ENCODE data around the gene LRRC1. TPM values are rescaled to one million over a fixed set of nuclear protein-coding genes. Genes with fewer than 3 reads are reported as not detected.

Gene LRRC1
- total and polyA plus RNA-seq, 2 of the 13 experiments (the other 11 are each of a cell fraction or from before 2014, with no cell fraction given): 15.6 to 27.7 TPM

DNA sequence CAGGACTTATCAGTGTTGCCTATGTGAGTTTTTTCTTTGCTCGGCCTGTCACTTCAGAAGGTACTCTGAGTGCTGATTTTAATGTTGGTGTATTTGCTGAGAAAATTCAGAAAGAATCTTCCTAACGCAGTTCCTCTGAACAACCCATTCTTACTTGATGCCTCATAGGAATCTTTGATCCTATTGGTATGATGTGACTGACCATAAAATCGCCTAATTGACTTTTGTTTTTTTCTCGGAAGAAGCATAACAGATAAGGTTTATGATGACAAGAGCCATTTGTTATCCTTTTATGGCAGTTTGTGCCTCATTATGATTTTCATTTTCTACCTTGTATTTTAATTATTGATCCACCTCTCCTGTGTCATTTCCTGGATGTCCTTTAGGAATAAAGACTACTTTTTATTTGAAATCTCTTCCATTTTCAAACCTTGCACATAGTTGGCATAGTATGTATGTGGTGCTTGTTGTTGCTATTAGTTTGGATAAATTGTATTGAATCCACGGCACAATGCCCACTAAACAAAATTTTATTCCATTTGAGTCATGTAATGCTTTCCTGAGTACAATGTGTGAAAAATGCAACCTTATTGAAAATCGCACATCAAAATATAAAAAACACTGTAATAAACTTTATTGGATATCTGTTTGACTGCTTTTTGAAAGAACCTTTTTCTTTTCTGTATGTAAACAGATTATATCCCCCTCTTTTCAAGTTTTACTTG is 37.3 kb downstream of the LRRC1 start (continued):
- TF ChIP-seq, protein P1, sequence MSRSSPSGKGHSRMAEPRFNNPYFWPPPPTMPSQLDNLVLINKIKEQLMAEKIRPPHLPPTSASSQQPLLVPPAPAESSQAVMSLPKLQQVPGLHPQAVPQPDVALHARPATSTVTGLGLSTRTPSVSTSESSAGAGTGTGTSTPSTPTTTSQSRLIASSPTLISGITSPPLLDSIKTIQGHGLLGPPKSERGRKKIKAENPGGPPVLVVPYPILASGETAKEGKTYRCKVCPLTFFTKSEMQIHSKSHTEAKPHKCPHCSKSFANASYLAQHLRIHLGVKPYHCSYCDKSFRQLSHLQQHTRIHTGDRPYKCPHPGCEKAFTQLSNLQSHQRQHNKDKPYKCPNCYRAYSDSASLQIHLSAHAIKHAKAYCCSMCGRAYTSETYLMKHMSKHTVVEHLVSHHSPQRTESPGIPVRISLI (CRISPR knock-in tag; IDR thresholded peaks at IDR 0.05; ENCODE audit: borderline replicate concordance): no peak
- no peak for TF ChIP-seq ZFP62 (CRISPR knock-in tag; IDR thresholded peaks at IDR 0.05)

DNA sequence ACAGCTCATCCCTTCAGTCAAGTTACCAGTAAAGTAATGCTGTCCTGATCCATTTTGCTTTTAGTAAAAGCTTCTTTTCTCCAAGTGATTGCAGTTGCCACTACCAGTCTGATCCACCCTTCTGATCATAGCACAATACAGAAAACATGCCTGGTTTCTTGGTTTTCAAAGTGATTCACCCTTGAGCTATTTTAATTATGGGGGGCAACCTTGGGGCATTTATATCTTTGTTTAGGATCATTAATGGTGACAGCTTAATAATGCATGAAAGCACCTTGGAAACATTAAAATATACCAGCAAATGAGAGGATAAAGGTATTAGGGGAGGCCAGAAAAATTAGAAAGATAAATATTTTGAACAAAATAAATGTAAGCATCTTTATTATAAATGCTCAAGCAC is 38.4 kb downstream of the LRRC1 start:
- ChIA-PET CTCF (ENCODE audit: low intra/inter-chr PET ratio, low total read pairs) (no interaction called here), POLR2A (no interaction called here)
- Histone ChIP-seq H3K4me3 (replicated peaks in 1 of 3; ENCODE audit: insufficient read depth in 1 of 3, low read depth in 2 of 3, low read length in 3 of 3) (no peak overlapping the region), H3K9ac (ENCODE audit: insufficient read depth, low read depth, low read length) (no peak overlapping the region), H4K20me1 (ENCODE audit: insufficient read depth, low read length) (peaks cover 9% of the 10 kb centered on the region), H3K4me1 (ENCODE audit: insufficient read depth, low read length) (peaks cover 31% of the 10 kb centered on the region), H2AFZ (ENCODE audit: low read length) (no peak overlapping the region), H3K36me3 (replicated peaks in 1 of 2; ENCODE audit: control insufficient read depth in 1 of 2, insufficient read depth in 2 of 2, low read length in 2 of 2) (0 out of 5 replicates have a peak, but pooled peaks cover 0 to 1% of the 10 kb centered on the region in 2 experiments), H3K79me2 (ENCODE audit: insufficient read depth, low read length) (peaks cover 65% of the 10 kb centered on the region), H3K4me2 (ENCODE audit: low read depth, low read length) (no peak overlapping the region), H3K9me3 (ENCODE audit: low read length) (no peaks in the 10 kb centered on the region), H3K27ac (ENCODE audit: extremely low read length, insufficient read depth, low read length) (no peak overlapping the region), H3K27me3 (ENCODE audit: control insufficient read depth in 1 of 2, insufficient read depth in 2 of 2, low read length in 2 of 2) (no peaks in the 10 kb centered on the region)
- intact Hi-C loops (cut with micrococcal nuclease; ENCODE audit: unreplicated experiment) (no loop called here), in situ Hi-C loops (cut with HindIII; ENCODE audit: extremely low pct_ligation_motif_present, low pct_unique_long_range_greater_than_20kb) (no loop called here)
- DNase-seq (ENCODE audit: low spot score) (no peak), ATAC-seq (no peak), FAIRE-seq (no peak)
- BruUV-seq (replicated peaks): no TSS peak
- TF ChIP-seq, protein P2, sequence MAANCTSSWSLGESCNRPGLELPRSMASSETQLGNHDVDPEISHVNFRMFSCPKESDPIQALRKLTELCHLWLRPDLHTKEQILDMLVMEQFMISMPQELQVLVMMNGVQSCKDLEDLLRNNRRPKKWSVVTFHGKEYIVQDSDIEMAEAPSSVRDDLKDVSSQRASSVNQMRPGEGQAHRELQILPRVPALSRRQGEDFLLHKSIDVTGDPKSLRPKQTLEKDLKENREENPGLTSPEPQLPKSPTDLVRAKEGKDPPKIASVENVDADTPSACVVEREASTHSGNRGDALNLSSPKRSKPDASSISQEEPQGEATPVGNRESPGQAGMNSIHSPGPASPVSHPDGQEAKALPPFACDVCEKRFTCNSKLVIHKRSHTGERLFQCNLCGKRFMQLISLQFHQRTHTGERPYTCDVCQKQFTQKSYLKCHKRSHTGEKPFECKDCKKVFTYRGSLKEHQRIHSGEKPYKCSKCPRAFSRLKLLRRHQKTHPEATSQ (CRISPR knock-in tag; IDR thresholded peaks at IDR 0.05; ENCODE audit: borderline replicate concordance): no peak
- TF ChIP-seq NKX3-1 (CRISPR knock-in tag; IDR thresholded peaks at IDR 0.05) (no peak), HDAC1 (CRISPR knock-in tag; IDR thresholded peaks at IDR 0.05) (no peak), MIXL1 (CRISPR knock-in tag; IDR thresholded peaks at IDR 0.05) (no peak), REXO4 (CRISPR knock-in tag; IDR thresholded peaks at IDR 0.05; ENCODE audit: borderline replicate concordance) (no peak), ZNF75D (CRISPR knock-in tag; IDR thresholded peaks at IDR 0.05; ENCODE audit: borderline replicate concordance) (no peak), KLF9 (CRISPR knock-in tag; IDR thresholded peaks at IDR 0.05; ENCODE audit: low read depth) (no peak), HHEX (CRISPR knock-in tag; IDR thresholded peaks at IDR 0.05) (no peak), ZNF777 (CRISPR knock-in tag; IDR thresholded peaks at IDR 0.05) (no peak), CCAR2 (optimal IDR thresholded peaks at IDR 0.05; ENCODE audit: low read depth, low read length) (no peak)
- TF ChIP-seq, protein P3, sequence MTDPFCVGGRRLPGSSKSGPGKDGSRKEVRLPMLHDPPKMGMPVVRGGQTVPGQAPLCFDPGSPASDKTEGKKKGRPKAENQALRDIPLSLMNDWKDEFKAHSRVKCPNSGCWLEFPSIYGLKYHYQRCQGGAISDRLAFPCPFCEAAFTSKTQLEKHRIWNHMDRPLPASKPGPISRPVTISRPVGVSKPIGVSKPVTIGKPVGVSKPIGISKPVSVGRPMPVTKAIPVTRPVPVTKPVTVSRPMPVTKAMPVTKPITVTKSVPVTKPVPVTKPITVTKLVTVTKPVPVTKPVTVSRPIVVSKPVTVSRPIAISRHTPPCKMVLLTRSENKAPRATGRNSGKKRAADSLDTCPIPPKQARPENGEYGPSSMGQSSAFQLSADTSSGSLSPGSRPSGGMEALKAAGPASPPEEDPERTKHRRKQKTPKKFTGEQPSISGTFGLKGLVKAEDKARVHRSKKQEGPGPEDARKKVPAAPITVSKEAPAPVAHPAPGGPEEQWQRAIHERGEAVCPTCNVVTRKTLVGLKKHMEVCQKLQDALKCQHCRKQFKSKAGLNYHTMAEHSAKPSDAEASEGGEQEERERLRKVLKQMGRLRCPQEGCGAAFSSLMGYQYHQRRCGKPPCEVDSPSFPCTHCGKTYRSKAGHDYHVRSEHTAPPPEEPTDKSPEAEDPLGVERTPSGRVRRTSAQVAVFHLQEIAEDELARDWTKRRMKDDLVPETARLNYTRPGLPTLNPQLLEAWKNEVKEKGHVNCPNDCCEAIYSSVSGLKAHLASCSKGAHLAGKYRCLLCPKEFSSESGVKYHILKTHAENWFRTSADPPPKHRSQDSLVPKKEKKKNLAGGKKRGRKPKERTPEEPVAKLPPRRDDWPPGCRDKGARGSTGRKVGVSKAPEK (CRISPR knock-in tag; IDR thresholded peaks at IDR 0.05; ENCODE audit: borderline replicate concordance): no peak
- TF ChIP-seq, protein P4, sequence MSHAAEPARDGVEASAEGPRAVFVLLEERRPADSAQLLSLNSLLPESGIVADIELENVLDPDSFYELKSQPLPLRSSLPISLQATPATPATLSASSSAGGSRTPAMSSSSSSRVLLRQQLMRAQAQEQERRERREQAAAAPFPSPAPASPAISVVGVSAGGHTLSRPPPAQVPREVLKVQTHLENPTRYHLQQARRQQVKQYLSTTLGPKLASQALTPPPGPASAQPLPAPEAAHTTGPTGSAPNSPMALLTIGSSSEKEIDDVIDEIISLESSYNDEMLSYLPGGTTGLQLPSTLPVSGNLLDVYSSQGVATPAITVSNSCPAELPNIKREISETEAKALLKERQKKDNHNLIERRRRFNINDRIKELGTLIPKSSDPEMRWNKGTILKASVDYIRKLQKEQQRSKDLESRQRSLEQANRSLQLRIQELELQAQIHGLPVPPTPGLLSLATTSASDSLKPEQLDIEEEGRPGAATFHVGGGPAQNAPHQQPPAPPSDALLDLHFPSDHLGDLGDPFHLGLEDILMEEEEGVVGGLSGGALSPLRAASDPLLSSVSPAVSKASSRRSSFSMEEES (CRISPR knock-in tag; IDR thresholded peaks at IDR 0.05): no peak
- TF ChIP-seq, protein P5, sequence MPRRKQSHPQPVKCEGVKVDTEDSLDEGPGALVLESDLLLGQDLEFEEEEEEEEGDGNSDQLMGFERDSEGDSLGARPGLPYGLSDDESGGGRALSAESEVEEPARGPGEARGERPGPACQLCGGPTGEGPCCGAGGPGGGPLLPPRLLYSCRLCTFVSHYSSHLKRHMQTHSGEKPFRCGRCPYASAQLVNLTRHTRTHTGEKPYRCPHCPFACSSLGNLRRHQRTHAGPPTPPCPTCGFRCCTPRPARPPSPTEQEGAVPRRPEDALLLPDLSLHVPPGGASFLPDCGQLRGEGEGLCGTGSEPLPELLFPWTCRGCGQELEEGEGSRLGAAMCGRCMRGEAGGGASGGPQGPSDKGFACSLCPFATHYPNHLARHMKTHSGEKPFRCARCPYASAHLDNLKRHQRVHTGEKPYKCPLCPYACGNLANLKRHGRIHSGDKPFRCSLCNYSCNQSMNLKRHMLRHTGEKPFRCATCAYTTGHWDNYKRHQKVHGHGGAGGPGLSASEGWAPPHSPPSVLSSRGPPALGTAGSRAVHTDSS (CRISPR knock-in tag; conservative IDR thresholded peaks at IDR 0.05): no peak

Data from HepG2 (cell line).